ENCODE results near the gene RXFP3. TPM values are rescaled to one million over a fixed set of nuclear protein-coding genes. Genes with fewer than 3 reads are reported as not detected.

RXFP3 gene, protein sequence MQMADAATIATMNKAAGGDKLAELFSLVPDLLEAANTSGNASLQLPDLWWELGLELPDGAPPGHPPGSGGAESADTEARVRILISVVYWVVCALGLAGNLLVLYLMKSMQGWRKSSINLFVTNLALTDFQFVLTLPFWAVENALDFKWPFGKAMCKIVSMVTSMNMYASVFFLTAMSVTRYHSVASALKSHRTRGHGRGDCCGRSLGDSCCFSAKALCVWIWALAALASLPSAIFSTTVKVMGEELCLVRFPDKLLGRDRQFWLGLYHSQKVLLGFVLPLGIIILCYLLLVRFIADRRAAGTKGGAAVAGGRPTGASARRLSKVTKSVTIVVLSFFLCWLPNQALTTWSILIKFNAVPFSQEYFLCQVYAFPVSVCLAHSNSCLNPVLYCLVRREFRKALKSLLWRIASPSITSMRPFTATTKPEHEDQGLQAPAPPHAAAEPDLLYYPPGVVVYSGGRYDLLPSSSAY
- total RNA-seq, result not detected
- long read RNA-seq, donor 1, result 0 reads
- long read RNA-seq, donor 2, result 0 reads

DNA sequence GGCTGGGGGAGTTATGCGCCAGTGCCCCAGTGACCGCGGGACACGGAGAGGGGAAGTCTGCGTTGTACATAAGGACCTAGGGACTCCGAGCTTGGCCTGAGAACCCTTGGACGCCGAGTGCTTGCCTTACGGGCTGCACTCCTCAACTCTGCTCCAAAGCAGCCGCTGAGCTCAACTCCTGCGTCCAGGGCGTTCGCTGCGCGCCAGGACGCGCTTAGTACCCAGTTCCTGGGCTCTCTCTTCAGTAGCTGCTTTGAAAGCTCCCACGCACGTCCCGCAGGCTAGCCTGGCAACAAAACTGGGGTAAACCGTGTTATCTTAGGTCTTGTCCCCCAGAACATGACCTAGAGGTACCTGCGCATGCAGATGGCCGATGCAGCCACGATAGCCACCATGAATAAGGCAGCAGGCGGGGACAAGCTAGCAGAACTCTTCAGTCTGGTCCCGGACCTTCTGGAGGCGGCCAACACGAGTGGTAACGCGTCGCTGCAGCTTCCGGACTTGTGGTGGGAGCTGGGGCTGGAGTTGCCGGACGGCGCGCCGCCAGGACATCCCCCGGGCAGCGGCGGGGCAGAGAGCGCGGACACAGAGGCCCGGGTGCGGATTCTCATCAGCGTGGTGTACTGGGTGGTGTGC, at the start of gene RXFP3:
TSS of gene RXFP3 (plus strand) at position 6 of the 636 bp plus-strand sequence. CDS start at position 361, 355 bp downstream.
- intact Hi-C loops (cut with DNase I, micrococcal nuclease), result loop anchor here in 1 of 2 donors (10.0 kb wide), 1 partner anchor 502 kb away; no protein-coding TSS in a partner anchor

DNA sequence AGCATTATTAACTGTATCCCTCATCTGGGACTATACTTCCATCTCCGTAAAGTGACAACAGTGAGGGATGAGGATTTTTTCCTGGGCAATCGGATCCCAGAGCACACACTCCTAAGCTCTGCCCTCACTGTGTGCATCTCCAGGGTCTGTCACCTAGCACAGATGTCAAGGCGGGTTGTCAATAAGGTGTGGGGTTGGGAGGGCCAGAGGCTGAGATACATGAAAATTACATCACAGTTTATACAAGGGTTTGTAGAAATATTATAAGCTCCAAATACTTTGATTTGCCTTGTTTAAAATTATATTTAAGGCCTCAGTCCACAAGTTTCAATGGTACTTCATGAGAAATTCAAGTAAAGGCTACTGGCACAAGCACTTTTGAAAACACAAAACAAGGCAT, 48.9 kb upstream of the RXFP3 start:
- Histone ChIP-seq H3K36me3 (ENCODE audit: low read depth) (no peaks in the 10 kb centered on the region), H3K4me3 (no peak overlapping the region), H3K9me3 (no peaks in the 10 kb centered on the region), H3K4me1 (ENCODE audit: low read depth) (no peaks in the 10 kb centered on the region)
- TF ChIP-seq, protein P1, sequence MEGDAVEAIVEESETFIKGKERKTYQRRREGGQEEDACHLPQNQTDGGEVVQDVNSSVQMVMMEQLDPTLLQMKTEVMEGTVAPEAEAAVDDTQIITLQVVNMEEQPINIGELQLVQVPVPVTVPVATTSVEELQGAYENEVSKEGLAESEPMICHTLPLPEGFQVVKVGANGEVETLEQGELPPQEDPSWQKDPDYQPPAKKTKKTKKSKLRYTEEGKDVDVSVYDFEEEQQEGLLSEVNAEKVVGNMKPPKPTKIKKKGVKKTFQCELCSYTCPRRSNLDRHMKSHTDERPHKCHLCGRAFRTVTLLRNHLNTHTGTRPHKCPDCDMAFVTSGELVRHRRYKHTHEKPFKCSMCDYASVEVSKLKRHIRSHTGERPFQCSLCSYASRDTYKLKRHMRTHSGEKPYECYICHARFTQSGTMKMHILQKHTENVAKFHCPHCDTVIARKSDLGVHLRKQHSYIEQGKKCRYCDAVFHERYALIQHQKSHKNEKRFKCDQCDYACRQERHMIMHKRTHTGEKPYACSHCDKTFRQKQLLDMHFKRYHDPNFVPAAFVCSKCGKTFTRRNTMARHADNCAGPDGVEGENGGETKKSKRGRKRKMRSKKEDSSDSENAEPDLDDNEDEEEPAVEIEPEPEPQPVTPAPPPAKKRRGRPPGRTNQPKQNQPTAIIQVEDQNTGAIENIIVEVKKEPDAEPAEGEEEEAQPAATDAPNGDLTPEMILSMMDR (IDR thresholded peaks at IDR 0.05), result no peak
- intact Hi-C loops (cut with DNase I, micrococcal nuclease), result no loop called here
- ATAC-seq (no peak), DNase-seq (no peak)

More for the DNA sequence above, at the start of gene RXFP3:
- Histone ChIP-seq H3K36me3 (ENCODE audit: low read depth) (no peaks in the 10 kb centered on the region), H3K4me3 (no peak within 1 kb of the TSS), H3K9me3 (no peaks in the 10 kb centered on the region), H3K4me1 (ENCODE audit: low read depth) (no peaks in the 10 kb centered on the region)
- TF ChIP-seq, protein P1 (IDR thresholded peaks at IDR 0.05), result no peak
- DNase-seq (peak in 1 of 3 donors; percentile 44), ATAC-seq (no peak)

DNA sequence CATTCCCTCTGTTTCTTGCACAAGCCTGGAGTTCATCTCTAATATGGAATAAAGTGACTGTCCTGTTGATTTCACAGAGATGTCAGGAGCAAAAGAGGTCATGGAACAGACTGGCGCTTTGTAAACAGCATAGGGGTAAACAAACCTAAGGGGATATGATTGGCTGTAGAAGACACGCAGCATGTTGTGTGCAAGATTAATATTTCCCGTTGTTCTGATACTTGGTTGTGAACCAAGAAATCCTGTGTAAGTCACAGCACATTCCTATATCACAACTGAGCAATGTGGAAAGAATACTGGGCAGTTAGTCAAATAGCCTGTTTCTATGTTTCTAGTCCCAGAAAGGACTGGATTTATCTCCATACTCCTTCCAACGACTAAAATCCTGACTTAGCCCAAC, 47.6 kb upstream of the RXFP3 start:
- intact Hi-C loops (cut with DNase I, micrococcal nuclease), result no loop called here
- ATAC-seq (no peak), DNase-seq (no peak)
- Histone ChIP-seq H3K4me3 (no peak overlapping the region), H3K9me3 (no peaks in the 10 kb centered on the region), H3K4me1 (ENCODE audit: low read depth) (no peaks in the 10 kb centered on the region), H3K36me3 (ENCODE audit: low read depth) (no peaks in the 10 kb centered on the region)
- TF ChIP-seq, protein P1 (IDR thresholded peaks at IDR 0.05), result no peak

DNA sequence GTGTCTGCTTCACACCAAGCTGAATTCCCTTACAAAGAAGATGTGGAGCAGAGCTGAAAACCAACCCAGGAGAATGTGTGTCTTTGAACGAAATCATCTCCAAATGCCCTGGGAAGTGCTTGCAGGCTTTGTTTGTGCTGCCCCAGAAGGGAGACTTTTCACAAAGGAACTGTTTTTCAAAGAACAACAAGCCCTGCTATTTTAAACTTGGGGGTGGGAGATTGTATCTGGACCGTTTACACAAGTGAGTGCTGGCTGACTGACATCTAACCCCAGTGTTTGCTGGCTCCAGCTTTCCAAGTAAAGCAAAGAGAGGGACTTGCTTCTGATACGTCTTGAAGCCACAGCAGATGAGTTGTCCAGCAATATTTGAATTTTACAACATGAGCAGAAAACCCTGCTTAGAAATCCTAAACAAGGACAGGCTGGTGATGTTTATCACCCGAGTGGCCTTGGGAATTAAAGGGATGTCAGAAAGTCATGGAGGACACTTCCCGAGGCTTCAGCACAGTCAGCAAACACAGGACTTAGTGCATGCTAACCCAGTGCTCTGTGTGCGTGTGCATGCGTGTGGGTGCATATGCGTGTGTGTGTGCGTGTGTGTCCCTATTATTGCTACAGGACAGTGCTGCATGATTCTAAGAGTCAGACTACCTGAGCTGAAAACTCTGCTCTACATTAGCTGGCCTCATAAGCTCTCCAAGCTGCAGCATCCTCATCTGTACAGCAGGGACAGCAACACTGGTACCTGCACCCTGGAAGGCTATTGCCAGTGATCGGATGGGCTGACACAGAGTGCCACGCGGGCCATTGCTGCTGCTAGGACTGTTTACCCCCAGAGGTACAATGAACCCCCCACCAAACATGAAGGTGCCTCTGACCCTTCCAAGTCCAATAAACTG, 45.8 kb upstream of the RXFP3 start:
- TF ChIP-seq, protein P1 (IDR thresholded peaks at IDR 0.05), result no peak
- no peak for ATAC-seq
- Histone ChIP-seq H3K36me3 (ENCODE audit: low read depth) (no peaks in the 10 kb centered on the region), H3K4me1 (ENCODE audit: low read depth) (no peaks in the 10 kb centered on the region), H3K9me3 (no peaks in the 10 kb centered on the region), H3K4me3 (no peak overlapping the region)
- DNase-seq, result no peak
- intact Hi-C loops (cut with DNase I, micrococcal nuclease), result no loop called here

DNA sequence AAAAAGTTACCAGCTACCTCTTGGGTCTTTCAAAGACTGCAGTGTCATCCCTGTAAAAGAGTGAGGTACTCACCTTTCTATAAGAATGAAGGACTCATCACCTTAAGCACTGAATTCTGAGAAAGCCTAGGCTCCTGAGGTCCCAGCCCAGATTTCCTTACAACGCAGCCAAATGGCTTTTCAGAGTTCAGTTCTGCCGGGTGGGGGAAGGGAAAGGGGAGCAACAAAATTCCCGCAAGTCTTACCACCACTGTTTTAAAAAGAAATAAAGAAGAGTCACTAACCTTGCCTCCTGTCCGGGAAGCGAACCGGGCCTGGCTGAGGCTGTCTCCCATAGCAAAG, 44.8 kb upstream of the RXFP3 start:
- DNase-seq (no peak), ATAC-seq (no peak)
- Histone ChIP-seq H3K4me1 (ENCODE audit: low read depth) (no peaks in the 10 kb centered on the region), H3K36me3 (ENCODE audit: low read depth) (no peaks in the 10 kb centered on the region), H3K4me3 (no peak overlapping the region), H3K9me3 (no peaks in the 10 kb centered on the region)
- TF ChIP-seq, protein P1 (IDR thresholded peaks at IDR 0.05), result no peak
- intact Hi-C loops (cut with DNase I, micrococcal nuclease), result no loop called here
